ENCODE data around the gene LMNA. TPM values are rescaled to one million over a fixed set of nuclear protein-coding genes. Genes with fewer than 3 reads are reported as not detected.

The LMNA gene
- total RNA-seq, 1 donor from 2014 or later, result 236 TPM

DNA sequence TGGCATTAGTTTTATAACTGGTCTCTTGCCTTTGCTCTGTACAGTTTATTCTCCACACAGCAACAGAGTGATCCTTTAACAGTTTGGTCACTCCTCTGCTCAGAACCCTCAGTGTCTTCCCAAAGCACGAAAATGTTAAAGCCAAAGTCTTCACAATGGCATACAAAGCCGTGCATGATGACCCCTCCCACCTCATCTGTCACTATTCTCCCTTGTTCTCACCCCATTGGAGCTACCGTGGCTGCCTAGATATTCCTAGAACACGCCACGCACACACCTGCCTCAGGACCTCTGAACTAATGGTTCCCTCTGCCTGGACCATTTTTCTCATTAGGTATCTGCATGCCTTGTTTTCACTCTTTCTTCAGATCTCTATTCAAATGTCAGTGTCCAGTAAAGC lies 30.2 kb downstream of the LMNA start:
- no peak overlapping the region for H3K27ac ChIP-seq (replicated peaks)
- TF ChIP-seq, protein P1, sequence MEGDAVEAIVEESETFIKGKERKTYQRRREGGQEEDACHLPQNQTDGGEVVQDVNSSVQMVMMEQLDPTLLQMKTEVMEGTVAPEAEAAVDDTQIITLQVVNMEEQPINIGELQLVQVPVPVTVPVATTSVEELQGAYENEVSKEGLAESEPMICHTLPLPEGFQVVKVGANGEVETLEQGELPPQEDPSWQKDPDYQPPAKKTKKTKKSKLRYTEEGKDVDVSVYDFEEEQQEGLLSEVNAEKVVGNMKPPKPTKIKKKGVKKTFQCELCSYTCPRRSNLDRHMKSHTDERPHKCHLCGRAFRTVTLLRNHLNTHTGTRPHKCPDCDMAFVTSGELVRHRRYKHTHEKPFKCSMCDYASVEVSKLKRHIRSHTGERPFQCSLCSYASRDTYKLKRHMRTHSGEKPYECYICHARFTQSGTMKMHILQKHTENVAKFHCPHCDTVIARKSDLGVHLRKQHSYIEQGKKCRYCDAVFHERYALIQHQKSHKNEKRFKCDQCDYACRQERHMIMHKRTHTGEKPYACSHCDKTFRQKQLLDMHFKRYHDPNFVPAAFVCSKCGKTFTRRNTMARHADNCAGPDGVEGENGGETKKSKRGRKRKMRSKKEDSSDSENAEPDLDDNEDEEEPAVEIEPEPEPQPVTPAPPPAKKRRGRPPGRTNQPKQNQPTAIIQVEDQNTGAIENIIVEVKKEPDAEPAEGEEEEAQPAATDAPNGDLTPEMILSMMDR (IDR thresholded peaks at IDR 0.05; ENCODE audit: borderline replicate concordance), result no peak

DNA sequence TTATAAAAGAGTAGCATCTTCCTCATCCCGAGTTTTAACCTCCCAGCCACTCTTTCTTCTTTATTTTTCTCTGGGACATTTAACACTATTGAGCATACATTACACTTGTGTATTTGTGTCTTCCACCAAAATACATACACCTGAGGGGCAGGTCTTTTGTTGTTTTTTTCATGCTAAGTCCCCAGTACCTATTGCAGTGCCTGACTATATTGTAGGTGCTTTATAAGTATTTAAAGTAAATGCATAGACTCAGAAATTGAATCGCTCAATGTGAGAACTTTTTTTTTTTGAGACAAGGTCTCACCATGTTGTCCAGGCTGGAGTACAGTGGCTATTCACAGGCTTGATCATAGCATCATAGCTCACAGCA lies 31.1 kb downstream of the LMNA start:
- Histone ChIP-seq H3K4me3 (no peak overlapping the region), H3K27ac (replicated peaks) (no peak overlapping the region), H3K27me3 (ENCODE audit: low read depth) (peaks cover 12% of the 10 kb centered on the region), H3K36me3 (no peaks in the 10 kb centered on the region), H3K4me1 (peaks cover 30% of the 10 kb centered on the region), H3K9me3 (replicated peaks) (no peaks in the 10 kb centered on the region)
- TF ChIP-seq, protein P1 (IDR thresholded peaks at IDR 0.05; ENCODE audit: borderline replicate concordance), result no peak
- no peak for DNase-seq
- intact Hi-C loops (cut with micrococcal nuclease), result loop anchor here (5.0 kb wide), 1 partner anchor 77 kb away; no protein-coding TSS in a partner anchor

More for the DNA sequence above, 30.2 kb downstream of the LMNA start:
- Histone ChIP-seq H3K4me3 (no peak overlapping the region), H3K9me3 (replicated peaks) (no peaks in the 10 kb centered on the region), H3K36me3 (peaks cover under 1% of the 10 kb centered on the region), H3K27me3 (ENCODE audit: low read depth) (peaks cover 3% of the 10 kb centered on the region), H3K4me1 (peaks cover 32% of the 10 kb centered on the region)
- intact Hi-C loops (cut with micrococcal nuclease), result loop anchor here (5.0 kb wide), 1 partner anchor 78 kb away; no protein-coding TSS in a partner anchor
- DNase-seq, result no peak

DNA sequence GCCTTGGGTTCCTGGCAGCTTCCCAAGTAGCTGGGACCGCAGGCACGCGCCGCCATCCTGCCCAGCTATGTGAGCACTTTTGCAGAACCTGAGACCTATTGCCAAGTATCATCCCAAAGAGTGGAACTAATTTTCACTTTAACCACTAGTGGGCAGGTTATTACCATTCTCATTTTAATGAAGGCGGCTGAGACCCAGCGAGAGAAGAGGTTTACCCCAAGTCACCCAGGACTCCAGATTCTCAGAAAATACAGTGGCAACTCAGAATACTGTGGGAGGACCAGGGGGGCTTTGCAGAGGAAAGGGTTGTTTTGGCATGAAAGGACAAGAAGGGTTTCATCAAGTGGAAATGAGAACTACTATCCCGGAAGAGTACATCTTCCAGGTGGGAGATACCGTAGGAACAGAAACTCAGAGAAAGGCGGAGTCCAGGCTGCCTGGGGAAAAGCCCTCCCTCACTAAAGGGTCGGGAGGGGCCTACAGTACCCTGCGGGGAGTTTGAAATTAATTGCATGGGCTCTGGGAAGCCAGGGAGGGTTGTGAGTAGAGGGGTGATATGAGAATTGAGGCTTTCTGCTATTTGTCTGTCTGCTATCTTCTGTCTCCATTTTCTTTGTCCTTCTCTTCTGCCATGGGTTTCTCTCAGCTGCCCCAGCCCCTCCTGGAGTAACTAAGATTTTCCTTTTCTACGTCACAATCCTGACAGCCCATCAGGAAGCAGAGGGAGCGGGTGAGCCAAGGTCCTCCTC lies 31.7 kb downstream of the LMNA start:
- DNase-seq, result peak; percentile 71

DNA sequence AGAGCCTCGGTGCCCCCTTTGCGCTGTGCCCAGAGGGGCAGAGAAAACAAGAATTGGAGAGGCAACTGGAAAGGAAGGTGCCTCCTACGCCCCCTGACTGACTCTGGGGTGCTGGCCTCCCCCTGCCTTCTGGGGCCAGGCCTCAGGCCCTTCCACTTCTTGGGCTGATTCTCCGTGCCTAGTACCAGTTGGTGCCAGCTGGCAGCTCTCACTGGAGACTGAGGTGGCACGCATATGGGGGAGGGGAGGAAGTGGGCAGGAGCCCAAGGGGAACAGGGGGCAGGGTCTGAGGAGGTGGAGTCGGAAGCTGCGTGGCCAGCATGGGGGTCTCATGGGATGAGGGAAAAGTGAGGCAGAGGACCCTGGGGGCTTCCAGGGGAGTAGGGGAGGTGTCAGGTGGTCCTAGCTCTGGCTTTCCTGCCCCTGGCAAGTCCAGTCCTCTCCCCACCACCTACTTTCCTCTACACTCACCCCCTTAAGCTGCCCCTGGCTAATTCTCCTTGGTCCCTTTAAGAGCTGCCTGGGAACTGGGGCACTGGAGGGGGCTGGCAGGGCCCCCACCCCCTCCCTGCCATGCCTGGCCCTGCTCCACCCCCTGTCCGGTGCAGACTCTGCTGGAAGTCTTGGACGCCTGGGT lies 32.4 kb downstream of the LMNA start:
- intact Hi-C loops (cut with micrococcal nuclease), result loop anchor here (5.0 kb wide), 1 partner anchor 75 kb away; no protein-coding TSS in a partner anchor
- DNase-seq, result no peak
- peaks cover 25% of the 10 kb centered on the region for H3K27me3 ChIP-seq (ENCODE audit: low read depth)
- TF ChIP-seq, protein P1 (IDR thresholded peaks at IDR 0.05; ENCODE audit: borderline replicate concordance), result no peak
- peak overlapping the region; percentile 40 for H3K4me3 ChIP-seq
- no peak overlapping the region for H3K27ac ChIP-seq (replicated peaks)
- no peaks in the 10 kb centered on the region for H3K9me3 ChIP-seq (replicated peaks)
- H3K36me3 ChIP-seq, result no peaks in the 10 kb centered on the region
- peaks cover 18% of the 10 kb centered on the region for H3K4me1 ChIP-seq

More for the DNA sequence above, 31.7 kb downstream of the LMNA start:
- no peaks in the 10 kb centered on the region for H3K36me3 ChIP-seq
- H3K4me3 ChIP-seq, result peak overlapping the region; percentile 40
- H3K27ac ChIP-seq (replicated peaks), result no peak overlapping the region
- no peaks in the 10 kb centered on the region for H3K9me3 ChIP-seq (replicated peaks)
- intact Hi-C loops (cut with micrococcal nuclease), result loop anchor here (5.0 kb wide), 1 partner anchor 76 kb away; no protein-coding TSS in a partner anchor
- peaks cover 24% of the 10 kb centered on the region for H3K4me1 ChIP-seq
- TF ChIP-seq, protein P1 (IDR thresholded peaks at IDR 0.05; ENCODE audit: borderline replicate concordance), result peak; percentile 79
- H3K27me3 ChIP-seq (ENCODE audit: low read depth), result peaks cover 18% of the 10 kb centered on the region

DNA sequence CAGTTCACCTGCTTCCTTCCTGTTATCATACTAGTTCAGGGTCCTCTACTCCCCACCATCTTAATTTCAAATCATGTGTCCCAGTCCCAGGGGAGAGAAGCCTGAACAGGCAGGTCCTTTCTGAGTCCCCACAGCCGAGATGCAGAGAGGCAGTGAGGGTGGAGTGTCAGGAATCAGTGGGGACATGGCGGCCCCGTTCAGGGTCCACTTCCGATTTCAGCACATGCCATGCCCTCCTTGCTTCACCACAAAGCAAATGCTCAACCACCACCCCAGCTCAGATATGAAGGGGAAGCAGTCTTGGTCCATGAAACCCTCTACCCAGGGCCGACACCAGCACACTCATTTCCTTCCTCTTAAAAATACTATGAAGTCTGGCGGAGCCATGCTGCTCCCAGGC lies 33.7 kb downstream of the LMNA start:
- Histone ChIP-seq H3K27me3 (ENCODE audit: low read depth) (peaks cover 35% of the 10 kb centered on the region), H3K4me3 (no peak overlapping the region), H3K27ac (replicated peaks) (no peak overlapping the region), H3K36me3 (no peaks in the 10 kb centered on the region), H3K4me1 (peaks cover 18% of the 10 kb centered on the region), H3K9me3 (replicated peaks) (no peaks in the 10 kb centered on the region)
- TF ChIP-seq, protein P1 (IDR thresholded peaks at IDR 0.05; ENCODE audit: borderline replicate concordance), result no peak
- intact Hi-C loops (cut with micrococcal nuclease), result loop anchor here (5.0 kb wide), 1 partner anchor 74 kb away; no protein-coding TSS in a partner anchor
- no peak for DNase-seq
